ENCODE measurements around the gene MAP3K6.

DNA sequence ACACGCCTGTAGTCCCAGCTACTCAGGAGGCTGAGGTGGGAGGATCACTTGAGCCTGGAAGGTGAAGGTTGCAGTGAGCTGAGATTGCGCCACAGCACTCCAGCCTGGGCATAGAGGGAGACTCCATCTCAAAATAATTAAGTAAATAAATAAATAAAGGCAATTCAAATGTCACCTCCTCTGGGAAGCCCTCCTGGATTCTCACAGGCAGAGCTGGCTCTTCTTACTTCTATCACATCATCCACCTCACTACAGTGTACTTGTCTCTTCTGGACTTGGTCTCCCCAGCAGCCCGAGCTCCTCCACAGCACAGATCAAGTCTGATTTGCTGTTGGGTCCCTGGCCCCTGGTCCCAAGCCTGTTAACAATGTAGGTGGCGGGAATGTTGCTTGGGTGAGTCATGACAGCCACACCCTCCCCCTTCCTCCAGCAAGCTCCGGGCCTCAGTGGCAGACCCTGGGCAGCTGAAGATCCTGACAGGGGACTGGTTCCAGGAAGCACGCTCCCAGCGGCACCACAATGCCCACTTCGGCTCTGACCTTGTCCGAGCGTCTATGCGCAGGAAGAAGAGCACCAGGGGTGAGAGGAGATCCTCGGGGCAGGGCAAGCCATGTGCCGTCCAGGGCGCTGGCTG is 19.7 kb downstream of the MAP3K6 start:
- TF ChIP-seq, protein P1, sequence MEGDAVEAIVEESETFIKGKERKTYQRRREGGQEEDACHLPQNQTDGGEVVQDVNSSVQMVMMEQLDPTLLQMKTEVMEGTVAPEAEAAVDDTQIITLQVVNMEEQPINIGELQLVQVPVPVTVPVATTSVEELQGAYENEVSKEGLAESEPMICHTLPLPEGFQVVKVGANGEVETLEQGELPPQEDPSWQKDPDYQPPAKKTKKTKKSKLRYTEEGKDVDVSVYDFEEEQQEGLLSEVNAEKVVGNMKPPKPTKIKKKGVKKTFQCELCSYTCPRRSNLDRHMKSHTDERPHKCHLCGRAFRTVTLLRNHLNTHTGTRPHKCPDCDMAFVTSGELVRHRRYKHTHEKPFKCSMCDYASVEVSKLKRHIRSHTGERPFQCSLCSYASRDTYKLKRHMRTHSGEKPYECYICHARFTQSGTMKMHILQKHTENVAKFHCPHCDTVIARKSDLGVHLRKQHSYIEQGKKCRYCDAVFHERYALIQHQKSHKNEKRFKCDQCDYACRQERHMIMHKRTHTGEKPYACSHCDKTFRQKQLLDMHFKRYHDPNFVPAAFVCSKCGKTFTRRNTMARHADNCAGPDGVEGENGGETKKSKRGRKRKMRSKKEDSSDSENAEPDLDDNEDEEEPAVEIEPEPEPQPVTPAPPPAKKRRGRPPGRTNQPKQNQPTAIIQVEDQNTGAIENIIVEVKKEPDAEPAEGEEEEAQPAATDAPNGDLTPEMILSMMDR (IDR thresholded peaks at IDR 0.05; ENCODE audit: extremely low read depth in 1 of 2, insufficient read depth in 1 of 2, low read depth in 1 of 2, low read length in 2 of 2), result no peak
- no peak for TF ChIP-seq EZH2 (IDR thresholded peaks at IDR 0.05; ENCODE audit: borderline replicate concordance, low read depth, low read length, severe bottlenecking)
- TF ChIP-seq FOS (IDR thresholded peaks at IDR 0.05; ENCODE audit: borderline replicate concordance, insufficient read depth, low read length), result no peak
- TF ChIP-seq POLR2A (IDR thresholded peaks at IDR 0.05; ENCODE audit: low read depth, low read length), result no peak

All from endothelial cell of umbilical vein (primary cell).